GM18519 (cell line): ENCODE measurements around the gene HP.
"Not testable (repeated sequence)": the region's sequence is repeated elsewhere in the genome, so short reads cannot be mapped to it uniquely, and the experiment has no call there.

ENCODE experiments used
- ATAC-seq: cut with Tn5 transposase; IDR thresholded peaks from one replicate; pipeline ENCODE4 v1.9.1; 2021; ENCODE audit warnings: mild to moderate bottlenecking, moderate library complexity; ENCODE audit not compliant: unreplicated experiment, low FRiP score

Gene HP, protein sequence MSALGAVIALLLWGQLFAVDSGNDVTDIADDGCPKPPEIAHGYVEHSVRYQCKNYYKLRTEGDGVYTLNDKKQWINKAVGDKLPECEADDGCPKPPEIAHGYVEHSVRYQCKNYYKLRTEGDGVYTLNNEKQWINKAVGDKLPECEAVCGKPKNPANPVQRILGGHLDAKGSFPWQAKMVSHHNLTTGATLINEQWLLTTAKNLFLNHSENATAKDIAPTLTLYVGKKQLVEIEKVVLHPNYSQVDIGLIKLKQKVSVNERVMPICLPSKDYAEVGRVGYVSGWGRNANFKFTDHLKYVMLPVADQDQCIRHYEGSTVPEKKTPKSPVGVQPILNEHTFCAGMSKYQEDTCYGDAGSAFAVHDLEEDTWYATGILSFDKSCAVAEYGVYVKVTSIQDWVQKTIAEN

DNA sequence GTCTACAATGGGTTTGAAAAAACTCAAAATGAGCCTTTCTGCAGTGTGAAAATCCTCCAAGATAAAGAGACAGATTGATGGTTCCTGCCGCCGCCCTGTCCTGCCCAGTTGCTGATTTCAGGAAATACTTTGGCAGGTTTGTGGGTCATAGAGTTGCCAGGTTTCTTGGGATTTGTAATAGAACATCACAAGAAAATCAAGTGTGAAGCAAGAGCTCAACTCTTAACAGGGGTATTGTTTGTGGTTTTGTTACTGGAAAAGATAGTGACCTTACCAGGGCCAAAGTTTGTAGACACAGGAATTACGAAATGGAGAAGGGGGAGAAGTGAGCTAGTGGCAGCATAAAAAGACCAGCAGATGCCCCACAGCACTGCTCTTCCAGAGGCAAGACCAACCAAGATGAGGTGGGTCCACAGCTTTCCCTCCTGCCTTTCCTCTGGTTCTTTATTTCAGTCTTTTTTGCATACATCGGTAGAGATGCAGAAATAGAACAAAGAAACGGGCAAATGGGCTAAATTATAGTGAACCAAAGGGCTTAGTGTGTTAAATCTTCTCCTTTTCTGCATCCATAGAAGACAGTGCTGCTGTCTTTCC, at the start of gene HP:
Gene HP, plus strand, starts transcription at position 252 of the 594 bp plus-strand sequence. Its CDS starts 148 bp downstream, at position 400.
- not testable (repeated sequence) for ATAC-seq

DNA sequence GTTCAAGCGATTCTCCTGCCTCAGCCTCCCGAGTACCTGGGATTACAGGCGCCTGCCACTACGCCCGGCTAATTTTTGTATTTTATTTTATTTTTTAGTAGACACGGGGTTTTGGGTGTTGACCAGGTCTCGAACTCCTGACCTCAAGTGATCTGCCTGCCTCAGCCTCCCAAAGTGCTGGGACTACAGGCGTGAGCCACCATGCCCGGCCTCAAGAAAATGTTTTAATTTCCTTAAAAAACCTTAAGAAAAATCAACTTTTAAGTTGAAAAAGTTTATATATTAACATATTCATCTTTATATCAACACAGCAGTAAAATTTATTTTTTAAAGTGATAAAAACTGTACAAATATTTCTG, 46.3 kb upstream of the HP start:
- ATAC-seq: not testable (repeated sequence)

DNA sequence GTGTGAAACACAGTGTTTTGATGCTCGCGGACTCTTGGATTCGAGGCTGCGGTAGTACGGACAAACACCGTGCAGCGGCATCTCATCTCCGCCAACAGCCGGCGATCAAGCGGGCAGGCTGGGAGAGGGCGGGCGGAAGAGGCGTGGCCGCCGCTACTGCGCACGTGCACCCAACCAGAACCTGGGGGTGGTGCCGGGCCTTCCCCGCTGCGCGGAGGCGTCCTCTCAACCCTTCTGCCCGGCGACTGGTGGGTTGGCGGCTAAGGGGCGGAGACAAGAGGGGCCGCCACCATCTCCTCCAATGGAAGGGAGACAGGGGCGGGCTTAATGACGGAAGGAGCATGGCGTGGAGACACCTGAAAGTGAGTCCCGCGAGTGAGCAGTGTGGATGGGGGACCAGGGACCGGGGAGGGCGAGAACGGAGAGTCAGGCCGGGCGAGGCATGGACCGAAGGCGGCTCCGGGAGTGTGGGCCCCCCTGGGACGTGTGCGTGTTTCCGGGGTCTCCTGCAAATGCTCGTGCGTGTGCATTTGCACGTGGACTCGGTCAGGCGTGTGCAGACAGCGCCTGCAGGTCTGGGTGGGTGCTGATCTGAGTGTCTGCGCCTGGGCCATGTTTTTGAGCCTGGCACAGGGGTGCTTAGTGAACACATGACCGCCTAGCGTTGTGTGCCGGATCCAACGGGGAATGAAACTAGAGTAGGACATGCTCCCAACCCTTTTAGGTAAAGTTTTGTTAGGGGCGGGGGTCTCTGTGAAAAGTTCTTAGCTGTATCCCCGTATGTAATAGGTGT, 45.7 kb upstream of the HP start, which contains the start of gene DHODH:
Gene DHODH, plus strand, starts transcription at position 321 of the 793 bp plus-strand sequence. Its CDS starts 21 bp downstream, at position 342.
- ATAC-seq: peak; percentile 94

DNA sequence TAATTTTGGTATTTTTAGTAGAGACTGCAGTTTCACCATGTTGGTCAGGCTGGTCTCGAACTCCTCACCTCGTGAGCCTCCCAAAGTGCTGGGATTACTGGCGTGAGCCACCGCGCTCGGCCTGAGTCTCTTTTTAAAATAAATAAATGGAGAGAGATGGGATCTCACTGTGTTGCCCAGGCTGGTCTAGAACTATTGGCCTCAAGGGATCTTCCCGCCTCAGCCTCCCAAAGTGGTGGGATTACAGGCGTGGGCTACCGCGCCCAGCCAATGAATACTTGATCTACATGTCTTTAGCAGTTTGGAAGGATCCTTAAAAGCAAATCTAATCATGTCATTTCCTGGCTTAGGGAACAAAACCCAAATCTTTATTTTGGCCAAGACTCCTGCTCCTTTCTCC, 44.5 kb upstream of the HP start:
- ATAC-seq: no peak

DNA sequence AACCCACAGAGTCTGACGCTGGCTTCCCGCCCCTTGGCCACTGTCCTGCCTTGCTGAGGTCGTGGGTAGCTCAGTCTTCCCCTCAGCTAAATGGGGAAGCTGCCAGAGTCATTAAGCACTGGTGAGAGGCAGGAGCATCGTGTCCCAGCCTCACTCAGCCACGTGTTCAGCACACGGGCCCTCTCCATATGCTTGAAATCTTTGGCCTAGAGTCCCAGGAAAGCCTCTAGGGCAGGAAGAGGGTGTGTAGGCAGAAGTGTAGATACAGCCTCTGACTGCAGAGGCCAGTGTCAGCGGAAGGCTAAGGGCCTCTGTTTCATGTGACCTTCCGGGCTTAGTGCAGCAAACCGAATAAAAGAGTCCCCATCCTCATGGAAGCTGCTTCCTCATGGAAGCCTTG, 41.7 kb upstream of the HP start:
- no peak for ATAC-seq

DNA sequence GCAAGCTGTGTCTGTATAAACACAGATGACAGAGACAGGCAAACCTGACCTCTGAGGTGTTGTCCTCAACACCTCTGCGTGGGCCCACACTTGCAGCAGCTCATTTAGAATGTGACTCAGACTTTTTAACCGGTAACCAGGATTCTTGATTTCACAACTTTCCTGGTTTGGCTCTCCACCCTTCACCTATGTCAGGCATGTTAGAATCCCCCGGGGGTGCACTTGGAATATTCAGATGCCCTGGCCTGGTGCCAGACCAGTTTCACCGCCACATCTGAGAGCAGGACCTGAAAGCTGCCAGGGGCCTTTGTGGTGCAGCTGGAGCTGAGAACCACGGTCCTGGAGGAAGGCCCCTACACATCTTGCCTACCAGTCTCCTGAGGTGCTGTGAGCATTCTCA, 40.9 kb upstream of the HP start:
- ATAC-seq: no peak

DNA sequence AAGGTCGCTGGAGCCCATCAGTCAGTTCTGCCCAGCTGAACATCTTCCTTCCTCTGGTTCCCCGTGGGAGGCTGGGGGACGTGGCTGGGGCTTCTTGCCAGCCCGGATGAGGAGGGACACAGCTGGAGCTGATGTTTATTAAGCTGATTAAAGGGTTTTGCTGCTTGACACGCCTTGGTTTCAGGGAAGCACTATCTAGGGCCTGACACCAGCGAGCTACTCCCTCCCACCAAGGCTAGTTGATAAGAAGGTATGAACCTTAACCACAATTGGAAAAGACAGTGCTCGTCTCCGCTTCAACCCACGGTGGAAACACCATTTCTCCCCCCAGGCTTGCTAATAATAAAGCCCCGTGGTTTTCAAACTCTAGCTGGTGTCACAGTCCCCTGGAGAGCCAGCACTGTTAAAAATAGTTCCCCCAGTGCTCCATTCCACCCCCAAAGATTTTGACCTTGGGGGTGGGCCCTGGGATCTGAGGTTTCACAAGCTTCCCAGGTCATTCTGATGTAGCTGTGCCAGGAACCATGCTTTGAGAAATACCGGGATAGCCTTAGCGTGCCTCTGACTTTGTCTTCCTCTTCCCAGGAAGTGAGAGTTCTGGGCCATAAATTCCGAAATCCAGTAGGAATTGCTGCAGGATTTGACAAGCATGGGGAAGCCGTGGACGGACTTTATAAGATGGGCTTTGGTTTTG, 40.3 kb upstream of the HP start:
- ATAC-seq: no peak

DNA sequence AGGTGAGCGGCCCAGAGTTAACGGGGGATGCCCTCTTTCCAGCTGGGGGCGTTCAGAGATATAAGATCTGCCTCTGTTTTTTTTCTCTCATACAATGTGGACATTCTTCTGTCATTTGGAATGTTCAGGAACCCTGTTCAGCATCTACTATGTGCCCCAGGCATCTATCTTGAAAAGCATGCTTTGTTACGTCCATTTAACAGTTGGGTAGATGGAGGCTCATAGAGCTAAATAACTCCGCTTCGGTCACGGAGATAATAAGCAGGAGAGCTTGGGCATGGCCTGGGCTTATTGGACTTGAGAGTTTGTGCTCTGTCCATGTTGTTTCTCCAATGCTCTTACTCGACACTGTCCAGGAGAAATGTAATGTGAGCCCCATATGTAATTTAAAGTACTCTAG, 39.6 kb upstream of the HP start:
- ATAC-seq: no peak

DNA sequence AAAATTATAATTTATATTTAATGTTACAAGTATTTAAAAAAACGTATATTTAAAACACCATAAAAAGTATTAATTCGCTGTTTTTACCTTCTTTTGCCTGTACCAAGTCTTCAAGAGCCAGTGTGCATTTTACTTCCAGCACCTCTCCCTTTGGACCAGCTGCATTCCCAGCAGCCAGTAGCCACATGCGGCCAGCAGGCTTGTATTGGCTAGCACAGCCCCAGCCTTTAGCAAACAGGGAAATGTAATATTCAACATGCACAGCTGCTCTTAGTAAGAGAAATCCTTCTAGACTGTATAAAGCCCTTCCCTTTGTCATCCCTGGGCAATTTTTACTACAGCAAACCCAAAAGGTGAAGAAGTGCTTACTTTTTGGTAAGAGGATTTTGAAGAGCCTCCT, 39.2 kb upstream of the HP start:
- no peak for ATAC-seq

DNA sequence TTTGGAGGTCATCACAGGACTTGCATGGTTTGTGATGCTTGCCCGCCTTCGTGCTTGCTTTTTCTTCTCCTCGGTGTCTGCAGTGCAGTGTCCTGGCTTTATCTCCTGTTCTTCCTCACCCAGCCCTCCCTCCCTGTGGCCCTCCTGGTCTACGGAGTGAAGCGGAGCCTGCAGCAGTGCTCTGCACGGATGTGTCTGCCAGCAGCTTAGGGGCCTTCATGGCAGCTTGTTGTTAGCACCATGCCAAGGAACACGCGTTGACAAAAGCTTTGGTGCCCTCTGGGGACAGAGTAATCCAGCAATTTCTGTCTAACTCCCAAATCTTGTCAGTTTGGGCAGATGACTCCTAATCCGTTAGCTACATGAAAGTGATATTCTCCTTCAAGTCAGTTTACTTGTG, 35.8 kb upstream of the HP start:
- no peak for ATAC-seq

DNA sequence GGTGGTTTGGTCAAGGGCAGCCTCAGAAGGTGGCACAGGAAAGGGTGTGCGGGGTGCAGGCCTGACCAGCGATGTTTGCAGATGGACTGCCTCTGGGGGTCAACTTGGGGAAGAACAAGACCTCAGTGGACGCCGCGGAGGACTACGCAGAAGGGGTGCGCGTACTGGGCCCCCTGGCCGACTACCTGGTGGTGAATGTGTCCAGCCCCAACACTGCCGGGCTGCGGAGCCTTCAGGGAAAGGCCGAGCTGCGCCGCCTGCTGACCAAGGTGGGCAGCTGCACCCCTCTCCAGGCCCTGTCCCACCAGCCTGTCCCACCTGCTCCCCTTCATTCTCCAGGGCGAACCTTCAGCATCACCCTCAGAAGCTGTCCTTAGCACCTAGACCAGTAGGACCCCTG, 33.3 kb upstream of the HP start:
- no peak for ATAC-seq

DNA sequence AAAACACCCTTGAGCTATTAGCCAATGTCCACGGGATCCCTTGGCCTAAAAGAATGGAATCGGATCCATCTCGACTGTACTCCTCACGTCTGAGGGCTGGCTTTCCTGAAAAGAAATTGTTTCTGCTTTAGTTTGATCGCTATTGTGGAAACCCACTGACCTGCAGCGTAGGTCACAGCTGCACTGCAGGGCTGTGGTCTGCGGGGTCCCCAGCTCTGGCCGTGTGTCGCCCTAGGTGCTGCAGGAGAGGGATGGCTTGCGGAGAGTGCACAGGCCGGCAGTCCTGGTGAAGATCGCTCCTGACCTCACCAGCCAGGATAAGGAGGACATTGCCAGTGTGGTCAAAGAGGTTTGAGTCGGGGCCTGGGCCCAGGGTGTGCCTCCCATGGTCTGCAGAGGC, 32.2 kb upstream of the HP start:
- ATAC-seq: no peak

DNA sequence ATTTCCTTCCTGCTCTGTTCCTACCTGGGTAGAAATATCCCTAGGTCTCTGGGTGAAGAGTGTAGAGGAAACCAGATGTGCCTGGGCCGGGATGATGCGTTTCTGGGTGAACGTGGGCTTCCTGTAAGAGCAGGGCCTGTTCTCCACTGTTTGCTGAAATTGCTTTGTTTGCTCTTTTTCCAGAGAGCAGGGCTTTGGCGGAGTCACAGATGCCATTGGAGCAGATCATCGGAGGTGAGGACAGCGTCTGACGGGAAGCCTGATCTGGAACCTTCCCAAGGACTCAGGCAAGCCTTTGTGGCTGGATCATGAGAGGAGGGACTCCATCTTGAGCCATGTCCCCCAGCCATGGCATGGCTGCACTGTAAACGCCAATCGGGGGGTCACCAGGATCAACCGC, 30.3 kb upstream of the HP start:
- ATAC-seq: no peak

DNA sequence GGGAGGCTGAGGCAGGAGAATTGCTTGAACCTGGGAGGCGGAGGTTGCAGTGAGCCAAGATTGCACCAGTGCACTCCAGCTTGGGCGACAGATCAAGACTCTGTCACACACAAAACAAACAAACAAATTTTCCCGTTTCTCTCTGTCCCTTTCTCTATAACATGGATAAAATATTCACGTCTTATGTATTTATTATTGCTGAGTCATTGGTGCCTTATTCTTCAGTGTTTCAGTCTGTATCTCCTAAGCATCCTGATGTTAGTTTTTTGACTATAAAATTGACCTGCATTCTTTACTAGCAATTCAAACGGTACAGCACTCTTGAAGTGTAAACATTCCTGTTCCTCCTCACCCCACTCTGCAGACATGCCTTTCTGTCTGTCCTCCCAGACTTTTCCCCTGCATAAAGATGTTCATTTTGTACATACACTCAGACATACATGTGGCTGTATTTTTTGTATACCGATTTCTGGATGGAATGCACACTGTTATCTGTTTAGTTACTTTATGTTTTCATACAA, 29.4 kb upstream of the HP start:
- ATAC-seq: no peak

DNA sequence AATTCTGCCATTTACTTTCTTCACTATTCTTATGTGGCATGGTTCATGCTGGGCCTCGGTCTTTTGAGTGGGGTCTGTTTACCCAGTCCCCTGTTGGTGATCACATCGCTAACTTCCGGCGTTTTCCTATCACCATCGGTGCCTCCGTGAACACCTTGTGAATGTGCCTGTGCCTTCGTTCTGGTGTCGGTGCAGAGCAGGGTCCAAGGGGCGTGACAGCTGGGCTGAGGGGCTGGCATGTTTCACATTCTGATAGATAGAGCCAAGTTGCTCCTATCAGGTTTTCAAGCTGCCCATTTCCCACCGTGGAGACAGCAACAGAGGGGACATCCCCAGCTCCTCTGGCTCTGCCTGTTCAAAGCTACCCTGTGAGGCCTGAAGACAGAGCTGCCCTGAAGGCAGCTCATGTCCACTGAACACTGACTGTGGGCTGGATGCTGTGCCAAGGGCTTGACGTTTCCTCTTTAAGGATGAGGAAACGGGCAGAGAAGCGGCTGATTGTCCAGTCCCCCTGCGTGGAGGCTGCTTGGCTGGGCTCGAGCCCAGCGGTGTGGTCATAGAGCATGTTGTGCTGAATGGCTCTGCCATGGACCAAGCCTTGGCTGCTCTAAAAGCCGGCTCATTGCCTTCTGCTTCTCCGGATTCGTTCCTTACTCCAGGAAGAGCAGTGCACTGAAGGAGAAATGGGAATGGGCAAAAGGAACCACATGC, 28.7 kb upstream of the HP start:
- ATAC-seq: no peak

DNA sequence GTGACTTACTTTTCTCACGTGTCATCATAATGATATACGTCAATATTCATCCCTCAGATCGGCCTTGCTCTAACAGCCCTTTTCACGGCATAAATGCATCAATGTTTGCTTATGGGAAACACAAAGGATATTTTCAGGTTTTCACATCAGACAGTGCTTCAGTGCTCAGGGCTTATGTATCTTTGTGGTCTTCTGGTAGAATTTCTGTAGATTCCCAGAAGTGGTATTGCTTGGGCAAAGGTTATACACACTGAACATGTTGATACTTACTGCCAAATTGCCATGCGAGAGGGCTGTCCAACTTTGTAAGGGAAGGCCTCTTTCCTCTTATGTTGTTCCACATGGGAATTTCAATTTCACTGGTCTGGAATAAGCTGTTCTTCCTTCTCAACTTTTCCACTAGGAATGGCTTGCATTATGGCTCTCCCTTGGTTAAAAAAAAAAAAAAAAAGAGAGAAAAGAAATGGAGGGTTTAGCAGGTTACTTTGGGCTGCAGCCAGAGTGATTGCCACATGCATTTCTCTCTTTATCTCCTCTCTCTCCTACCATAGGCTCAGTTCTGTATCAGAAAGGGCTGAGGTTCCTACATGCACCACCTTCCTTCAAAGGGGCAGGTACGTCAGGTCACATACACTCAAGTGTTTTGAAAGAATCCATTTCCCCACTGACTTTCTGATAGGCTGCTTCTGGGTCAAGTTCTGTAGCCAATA, 26.5 kb upstream of the HP start:
- ATAC-seq: no peak

DNA sequence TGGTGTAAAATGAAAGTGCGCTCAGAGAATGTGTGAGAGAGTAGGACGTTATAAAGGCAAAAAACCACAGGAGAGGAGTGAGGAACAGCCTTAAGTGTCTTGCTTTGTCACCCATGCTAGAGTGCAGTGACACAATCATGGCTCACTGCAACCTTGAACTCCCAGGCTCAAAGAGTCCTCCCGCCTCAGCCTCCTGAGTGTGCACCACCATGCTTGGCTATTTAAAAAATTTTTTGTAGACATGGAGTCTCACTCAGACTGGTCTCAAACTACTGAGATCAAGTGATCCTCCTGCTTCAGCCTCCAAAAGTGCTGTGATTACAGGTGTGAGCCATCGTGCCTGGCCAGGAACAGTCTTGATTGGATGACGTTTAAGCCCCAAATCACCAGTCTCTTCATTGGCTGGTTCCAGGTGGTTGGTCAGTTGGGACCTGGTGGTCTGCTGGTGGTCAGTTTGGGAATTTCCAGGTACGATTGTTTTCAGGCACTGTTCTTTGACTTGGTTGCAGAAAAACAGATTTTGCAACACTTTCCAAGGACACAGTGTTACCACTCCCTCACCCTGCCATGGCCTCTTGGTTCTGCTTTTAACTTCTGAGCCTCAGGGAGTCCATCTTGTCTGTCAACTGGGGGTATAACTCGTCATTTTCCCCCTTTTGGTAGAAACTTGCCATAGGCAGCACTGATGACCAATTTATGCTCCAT, 24.6 kb upstream of the HP start:
- no peak for ATAC-seq

DNA sequence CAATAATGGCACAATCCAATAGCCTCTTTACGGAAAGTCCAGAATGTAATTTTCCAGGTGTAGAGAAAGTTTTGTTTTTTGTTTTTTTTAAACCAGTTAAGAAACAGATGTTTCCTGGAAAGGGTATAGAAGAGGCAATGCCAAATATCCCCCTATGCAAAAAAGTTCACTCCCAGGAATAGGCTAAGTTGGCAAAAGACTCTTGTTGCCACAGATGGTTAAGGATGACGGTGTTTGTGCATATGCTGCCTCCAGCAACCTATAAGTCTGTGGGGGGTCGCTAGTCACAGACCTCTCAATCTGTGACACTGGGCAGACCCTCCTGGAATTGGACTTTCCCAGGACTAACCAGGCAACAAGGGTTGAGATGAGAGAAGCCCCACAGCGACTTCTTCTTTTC, 20.9 kb upstream of the HP start:
- ATAC-seq: no peak

DNA sequence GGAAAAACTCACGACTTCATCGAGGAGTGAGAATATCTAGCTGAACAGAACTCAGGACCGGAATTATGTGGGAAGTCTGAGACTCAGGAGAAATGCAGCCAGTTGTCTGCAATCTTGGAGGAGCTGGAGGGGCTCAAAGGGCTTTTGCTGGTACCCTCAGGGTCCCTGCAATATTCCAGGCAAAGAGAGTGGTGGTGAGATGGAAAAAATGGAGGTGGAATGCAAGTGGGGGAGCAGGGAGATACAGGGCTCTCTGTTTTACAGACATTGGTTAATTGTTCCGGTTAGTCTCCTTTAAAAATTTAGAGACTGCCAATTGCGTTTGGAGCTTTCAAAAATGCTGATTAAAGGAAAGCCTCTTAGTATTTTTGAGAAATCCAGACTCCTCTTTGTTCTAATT, 18.2 kb upstream of the HP start:
- no peak for ATAC-seq
